AG04449 (cell line): ENCODE results near the gene DDO.
"Not testable (repeated sequence)": the region's sequence is repeated elsewhere in the genome, so short reads cannot be mapped to it uniquely, and the experiment has no call there.

ENCODE experiments used
- CTCF ChIA-PET: fragments of 350-600 bp; formaldehyde crosslinking; extraction: SDS; loops from one replicate; lab custom pipeline; 2021; ENCODE audit warnings: antibody characterized with exemption; lab: Yijun Ruan, JAX
- POLR2A ChIA-PET: fragments of 400-600, 350-600 bp; formaldehyde crosslinking; extraction: SDS; loops from one replicate; lab custom pipeline; 2020; ENCODE audit warnings: antibody characterized with exemption, inconsistent platforms; lab: Yijun Ruan, JAX
- DNase-seq: peaks from one replicate; pipeline ENCODE4 v3.0.0-alpha.2; 2010; ENCODE audit warnings: low read depth, low spot score
- H3K4me3 ChIP-seq: 2 replicates; pipeline ENCODE4 v1.5.1; 2011; ENCODE audit warnings: low read depth, mild to moderate bottlenecking, control low read depth, low read length
- CTCF ChIP-seq: IDR thresholded peaks from one replicate; pipeline ENCODE4 v1.5.1; 2011; ENCODE audit warnings: mild to moderate bottlenecking, moderate library complexity, low read length, control low read depth, inconsistent platforms; ENCODE audit not compliant: insufficient read depth; ENCODE audit errors: missing control alignments

Gene DDO

GRCh38 chr6:110351546-110351945, 63.8 kb downstream of the DDO start:
- ChIA-PET CTCF (no interaction called here), POLR2A (no interaction called here)
- H3K4me3 ChIP-seq: no peak overlapping the region
- TF ChIP-seq CTCF: no peak
- no peak for DNase-seq

- DNase-seq, POLR2A ChIA-PET, H3K4me3 ChIP-seq, CTCF ChIA-PET: not testable (repeated sequence)
These were observed 64.8 kb downstream of the DDO start for GRCh38 chr6:110350593-110350992.

- POLR2A ChIA-PET: no interaction called here
These were observed 66.2 kb downstream of the DDO start for GRCh38 chr6:110348961-110349690.

GRCh38 chr6:110345025-110345424, 70.3 kb downstream of the DDO start:
- POLR2A ChIA-PET: no interaction called here
- CTCF ChIA-PET: interaction anchor here (1.0 kb wide), 1 partner anchor 306 kb away, joined by 3 read pairs; no protein-coding TSS in a partner anchor
- TF ChIP-seq CTCF: no peak
- DNase-seq: no peak
- H3K4me3 ChIP-seq: no peak overlapping the region

More at GRCh38 chr6:110348961-110349690, 66.2 kb downstream of the DDO start:
- no peak for DNase-seq
- H3K4me3 ChIP-seq: no peak overlapping the region
- TF ChIP-seq CTCF: no peak
- CTCF ChIA-PET: no interaction called here

- no peak for DNase-seq
- H3K4me3 ChIP-seq: no peak overlapping the region
- no peak for TF ChIP-seq CTCF
- CTCF ChIA-PET: no interaction called here
- POLR2A ChIA-PET: no interaction called here
These were observed 72.6 kb downstream of the DDO start for GRCh38 chr6:110342759-110343158.
